ENCODE measurements around the gene GALC.

Gene GALC

DNA sequence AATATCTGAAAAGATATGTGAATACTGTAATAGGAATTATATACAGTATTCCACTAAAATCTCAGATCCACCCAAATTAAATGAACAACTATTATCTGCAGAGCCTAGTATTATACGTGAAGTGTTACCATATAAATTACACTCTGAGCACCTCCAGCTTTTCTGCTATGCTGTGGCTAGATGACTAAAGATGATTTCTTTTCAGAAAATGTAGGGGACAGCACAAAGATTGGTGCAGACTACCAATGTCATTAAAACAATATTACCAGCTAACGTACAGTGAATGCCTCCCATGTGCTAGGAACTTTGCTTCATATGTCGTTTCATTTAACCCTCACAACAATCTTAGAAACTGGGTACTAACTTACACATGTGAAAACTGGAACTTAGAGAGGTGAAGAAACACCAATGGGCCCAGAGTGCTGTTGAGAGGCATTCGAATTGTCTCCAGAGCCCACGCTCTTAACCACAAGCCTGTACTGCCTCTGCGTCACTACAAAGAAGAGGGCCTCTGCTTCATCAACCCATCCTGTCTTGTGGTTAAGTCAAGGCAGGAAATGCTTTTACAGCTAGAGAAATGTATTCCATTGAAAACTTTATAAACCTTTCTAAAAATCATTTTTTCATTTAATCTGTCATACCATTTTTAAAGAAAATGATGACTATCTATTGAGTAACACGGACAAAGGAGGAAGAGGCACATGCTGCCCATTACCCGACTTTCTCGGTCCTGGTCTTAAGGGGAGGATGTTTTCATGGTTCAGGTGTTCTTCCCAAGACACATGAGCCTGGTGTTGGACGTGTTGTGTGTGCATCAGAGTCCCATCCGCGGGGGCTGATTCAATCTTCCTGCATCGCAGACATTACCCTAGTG is 13.2 kb upstream of the GALC start:
- peak; percentile 33 for DNase-seq

- DNase-seq = peak; percentile 28
Observed at GRCh38 chr14:88005050-88005481, 12.1 kb upstream of the GALC start, which contains the start of gene GPR65. TSS of gene GPR65 (plus strand) at chr14:88005135. CDS start at chr14:88010848, 5,713 bp downstream.

DNA sequence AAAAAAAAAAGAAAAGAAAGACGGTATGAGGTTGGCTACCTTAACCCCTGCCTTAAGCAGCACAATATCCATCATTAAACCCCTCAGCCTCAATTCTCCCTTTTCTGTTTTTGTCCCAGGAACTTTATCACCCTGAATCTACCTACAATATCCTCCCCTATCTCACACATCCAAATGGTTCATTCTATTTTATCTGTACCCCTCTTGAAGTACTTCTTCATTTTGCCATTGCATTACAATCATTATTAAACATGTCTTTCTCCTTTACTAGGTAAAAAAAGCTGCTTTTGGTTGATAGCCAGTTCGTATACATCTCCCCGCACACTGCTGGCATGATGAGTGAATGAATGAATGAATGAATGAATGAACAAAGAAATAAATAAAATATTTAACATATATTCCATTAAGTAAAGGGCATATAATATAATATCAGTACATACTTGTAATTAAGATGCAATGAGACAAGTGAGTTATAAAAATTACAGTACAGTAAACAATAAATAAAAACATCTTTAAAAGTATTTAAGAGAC is 11.6 kb upstream of the GALC start:
- no peak for DNase-seq

DNA sequence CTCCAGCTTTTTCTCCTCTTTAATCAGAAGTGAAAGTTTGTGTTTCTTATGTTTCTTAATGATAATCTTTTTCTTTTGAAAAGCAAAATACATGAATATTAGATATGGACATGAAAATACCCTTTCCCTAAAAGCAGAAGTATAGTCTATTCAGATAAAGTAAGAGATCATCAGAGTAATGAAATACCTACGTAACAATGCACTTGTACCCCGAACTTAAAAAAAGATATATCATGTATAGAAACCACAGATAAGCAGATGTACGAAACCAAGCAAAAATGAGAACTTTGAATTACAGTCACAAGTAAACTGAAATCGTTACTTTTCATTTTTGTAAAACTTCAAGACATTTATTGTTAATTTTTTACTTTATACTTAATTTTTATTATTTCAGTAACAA is 10.4 kb upstream of the GALC start:
- DNase-seq = no peak

DNA sequence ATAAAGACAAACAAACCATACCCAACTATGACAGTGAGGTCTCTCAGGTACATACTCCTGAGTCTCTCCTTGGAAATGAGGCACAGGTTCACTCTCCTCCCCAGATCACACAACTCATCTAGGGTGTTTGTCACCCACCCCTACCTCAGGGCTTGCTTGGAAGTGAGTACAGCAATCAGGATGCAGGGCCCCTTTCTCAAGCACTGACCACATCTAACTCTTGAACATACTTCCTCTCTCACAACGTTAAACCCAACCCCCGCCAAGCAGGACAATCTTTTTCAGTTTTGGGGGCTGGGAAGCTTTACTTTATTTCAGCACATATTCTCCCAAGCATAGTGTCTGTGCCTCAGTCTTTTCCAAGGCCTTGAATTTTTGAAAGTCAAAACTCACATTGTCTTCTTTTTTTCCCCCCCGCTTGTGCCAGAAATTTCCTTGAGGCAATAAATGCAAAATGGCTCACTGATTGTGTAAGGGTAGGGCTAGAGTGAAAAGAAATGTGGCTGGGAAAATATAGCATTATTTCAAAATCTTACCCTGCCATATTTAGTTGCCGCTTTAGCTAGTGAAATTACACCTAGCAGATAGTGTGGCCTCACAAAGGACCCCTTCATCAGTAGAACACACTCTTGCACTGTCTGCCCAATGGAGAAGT is 9.6 kb upstream of the GALC start:
- no peak for DNase-seq

- DNase-seq = no peak
Observed at GRCh38 chr14:87999277-87999676, 6.3 kb upstream of the GALC start.

- DNase-seq = no peak
Observed at GRCh38 chr14:87998482-87998881, 5.5 kb upstream of the GALC start.

GRCh38 chr14:87996291-87996592 is 3.3 kb upstream of the GALC start:
- DNase-seq = no peak

GRCh38 chr14:87995500-87996290 is 2.7 kb upstream of the GALC start:
- no peak for DNase-seq

GRCh38 chr14:87994974-87995373 is 2.0 kb upstream of the GALC start:
- no peak for DNase-seq

GRCh38 chr14:87992346-87992717 is 650 bp downstream of the GALC start:
- DNase-seq = no peak

DNA sequence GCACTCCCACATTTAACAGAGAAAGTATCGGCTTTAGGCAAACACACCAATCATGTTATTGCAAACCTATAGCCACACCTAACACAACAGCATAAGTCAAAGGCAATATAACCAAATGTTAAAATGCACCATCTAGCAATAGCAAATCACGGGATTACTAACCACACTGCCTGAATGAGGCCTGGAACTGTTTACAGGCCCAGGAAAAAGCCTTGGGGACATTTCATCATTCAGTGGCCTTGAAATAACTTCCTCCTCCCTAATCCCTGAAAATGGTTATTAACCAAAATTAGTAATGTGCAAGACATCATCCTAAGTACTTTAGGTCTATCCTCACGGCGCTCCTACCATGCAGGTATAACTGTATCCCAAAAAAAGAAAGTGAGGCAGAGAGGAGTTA is 2.3 kb downstream of the GALC start:
- DNase-seq = no peak

DNA sequence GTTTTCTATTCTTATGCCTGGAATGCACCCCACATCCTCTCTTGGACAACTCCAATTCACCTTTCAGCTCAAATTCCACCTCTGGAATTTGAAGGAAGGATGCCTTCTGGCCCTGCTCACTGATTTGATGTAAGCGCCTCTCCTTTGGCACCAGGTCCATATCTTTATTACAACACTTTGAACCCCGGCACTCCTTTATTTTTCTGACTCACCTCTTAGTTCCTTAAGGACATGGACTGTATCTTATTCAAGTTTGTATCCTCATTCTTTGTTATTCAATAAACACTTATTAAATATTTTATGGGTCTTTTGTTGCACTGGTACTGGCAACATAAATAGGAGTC is 3.1 kb downstream of the GALC start:
- no peak for DNase-seq

- DNase-seq = no peak
Observed at GRCh38 chr14:87989221-87989955, 3.6 kb downstream of the GALC start.

DNA sequence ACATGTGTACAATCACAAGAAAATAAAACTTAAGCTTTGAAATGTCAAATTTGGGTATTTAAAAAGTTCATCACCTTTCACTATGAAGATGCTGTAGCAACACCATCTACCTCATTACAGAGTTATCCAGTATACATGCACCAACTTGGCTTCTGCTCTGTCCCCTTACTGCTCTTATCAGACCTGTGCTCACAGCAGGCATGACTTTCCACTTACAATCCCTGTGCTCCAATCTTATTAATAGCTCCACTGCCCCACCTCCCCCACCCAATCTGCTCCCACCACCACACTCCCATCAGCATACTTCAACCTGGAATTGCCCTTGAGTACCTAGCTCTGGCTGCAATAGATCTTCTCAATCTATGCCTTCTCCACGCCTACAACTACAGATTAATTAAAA is 13.3 kb downstream of the GALC start:
- no peak for DNase-seq

DNA sequence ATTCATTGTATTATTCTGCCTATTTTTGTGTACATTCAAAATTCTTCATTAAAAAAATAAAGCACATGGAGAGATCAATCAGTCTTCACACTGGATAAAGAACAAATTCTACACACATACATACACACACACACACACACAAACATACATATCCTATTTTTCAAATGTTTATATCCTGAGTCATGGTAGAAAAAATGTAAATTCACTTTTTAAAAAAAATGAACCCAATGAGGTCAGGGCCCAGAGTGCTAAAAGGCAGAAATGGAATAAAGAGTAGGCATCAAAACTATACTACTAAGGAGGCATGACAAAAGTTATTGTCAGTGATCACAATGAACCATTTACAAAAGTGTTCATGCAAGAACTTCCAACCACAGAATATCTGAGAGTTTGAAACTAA is 17.3 kb downstream of the GALC start:
- DNase-seq = peak; percentile 34

DNA sequence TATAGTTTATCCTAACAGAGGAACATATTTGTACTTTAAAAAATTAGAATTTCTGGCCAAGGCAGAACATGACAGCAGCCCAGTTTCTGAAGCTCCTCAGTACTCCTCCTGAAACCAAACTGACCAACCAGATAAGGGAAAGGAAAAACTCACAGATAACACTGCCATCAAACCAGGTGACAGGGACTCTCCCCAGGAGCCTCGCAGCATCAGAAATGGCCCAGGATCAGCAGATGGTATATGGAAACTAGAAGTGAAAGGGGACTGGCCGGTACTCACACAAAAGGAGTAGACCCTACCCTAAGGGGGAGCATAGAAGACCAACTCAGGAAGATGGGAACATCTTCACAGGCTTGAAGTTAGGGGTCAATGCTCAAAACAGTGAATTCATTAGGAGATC is 22.0 kb downstream of the GALC start:
- no peak for DNase-seq

GRCh38 chr14:87967496-87967895 is 25.5 kb downstream of the GALC start:
- no peak for DNase-seq

GRCh38 chr14:87966816-87967215 is 26.2 kb downstream of the GALC start:
- DNase-seq = peak; percentile 18

DNA sequence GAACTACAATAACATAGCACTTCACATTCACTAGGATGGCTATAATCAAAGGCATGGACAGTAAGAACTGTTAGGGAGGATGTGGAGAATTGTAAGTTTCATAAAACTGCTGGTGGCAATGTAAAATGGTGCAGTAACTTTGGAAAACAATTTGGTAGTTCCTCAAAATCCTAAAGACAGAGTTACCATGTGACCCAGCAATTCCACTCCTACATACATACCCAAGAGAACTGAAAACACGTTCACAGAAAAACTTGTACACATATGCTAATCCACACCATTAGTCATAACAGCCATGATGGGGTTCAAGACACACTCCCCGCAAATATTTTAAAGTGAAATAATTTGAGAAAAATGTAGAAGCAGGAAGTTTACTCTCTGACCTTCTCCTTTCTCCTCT is 31.7 kb downstream of the GALC start:
- no peak for DNase-seq

DNA sequence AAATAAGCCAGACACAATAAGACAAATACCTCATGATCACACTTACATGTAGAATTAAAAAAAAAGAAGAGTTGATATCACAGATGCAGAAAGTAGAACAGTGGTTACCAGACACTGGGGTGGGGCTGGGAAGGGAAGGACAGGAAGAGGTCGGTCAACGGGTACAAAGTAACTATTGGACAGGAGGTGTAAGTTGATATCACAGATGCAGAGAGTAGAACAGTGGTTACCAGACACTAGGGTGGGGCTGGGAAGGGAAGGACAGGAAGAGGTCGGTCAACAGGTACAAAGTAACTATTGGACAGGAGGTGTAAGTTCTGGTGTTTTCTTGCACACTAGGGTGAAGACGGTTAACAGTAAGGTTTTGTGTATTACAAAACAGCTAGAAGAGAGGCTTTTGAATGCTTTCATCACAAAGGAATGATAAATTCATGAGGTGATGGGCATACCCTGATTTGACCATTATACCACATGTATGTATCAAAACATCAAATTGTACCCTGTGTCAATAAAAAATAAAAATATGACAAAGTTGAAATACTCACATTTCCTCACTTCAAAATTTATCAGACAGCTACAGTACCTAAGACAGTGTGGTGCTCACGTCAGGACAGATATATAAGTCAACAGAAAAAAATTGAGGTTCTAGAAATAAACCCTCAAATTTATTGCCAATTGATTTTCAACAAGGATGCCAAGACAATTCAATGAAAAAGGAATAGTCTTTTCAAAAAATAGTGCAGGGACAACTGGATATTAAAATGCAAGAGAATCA is 32.8 kb downstream of the GALC start:
- DNase-seq = no peak

DNA sequence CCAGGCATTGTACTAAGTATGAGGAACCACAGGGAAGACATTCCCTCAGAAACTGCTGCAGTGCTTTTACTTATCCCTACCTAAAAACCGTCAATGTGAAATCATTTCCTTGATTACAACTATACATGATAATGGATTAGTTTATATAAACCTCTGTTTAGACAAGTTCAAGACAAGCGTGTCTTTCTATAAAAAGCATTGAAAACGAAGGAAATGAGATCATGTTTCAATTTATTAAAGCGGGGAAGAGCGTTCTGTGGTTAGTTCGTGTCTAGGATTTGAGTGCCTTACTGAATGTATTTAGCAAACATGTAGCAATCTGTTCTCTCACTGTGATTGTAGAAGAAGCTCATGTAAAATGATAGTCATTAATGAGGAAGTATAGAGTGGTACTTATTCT is 37.5 kb downstream of the GALC start:
- no peak for DNase-seq

Measured in fibroblast of skin of scalp (primary cell).